IMR-90 (cell line): ENCODE results near the gene EPB41L2. TPM values are rescaled to one million over a fixed set of nuclear protein-coding genes. Genes with fewer than 3 reads are reported as not detected.

ENCODE experiments used
- ATAC-seq: fragments of 200-7000 bp; cut with Tn5 transposase; 2 replicates; pipeline ENCODE4 v1.9.1; 2020; ENCODE audit warnings: low read depth, mild to moderate bottlenecking, moderate library complexity
- BruUV-seq: library from RNA; stranded (reverse); fragments of 400-500 nt; replicated peaks from 2 replicates; lab custom pipeline; 2021; lab: Mats Ljungman, UMichigan
- CTCF ChIA-PET: fragments of 300-600 bp; formaldehyde crosslinking; extraction: SDS; loops from one replicate; lab custom pipeline; 2021; ENCODE audit warnings: antibody characterized with exemption; lab: Yijun Ruan, JAX
- POLR2A ChIA-PET: fragments of 300-600 bp; sonication (Branson Sonifier 250); formaldehyde crosslinking; loops from one replicate; lab custom pipeline; 2022; ENCODE audit warnings: antibody characterized with exemption; ENCODE audit not compliant: unreplicated experiment; lab: Charles Lee
- DNase-seq: peaks from one replicate; pipeline ENCODE4 v3.0.0; 2013
- H2AFZ ChIP-seq: replicated peaks from 2 replicates; pipeline ENCODE3; 2013; ENCODE audit warnings: low read length, mild to moderate bottlenecking; ENCODE audit not compliant: poor library complexity
- H2AK5ac ChIP-seq: 2 replicates; pipeline ENCODE4 v1.6.1; 2013; ENCODE audit warnings: low read depth, low read length, inconsistent platforms
- H2AK9ac ChIP-seq: replicated peaks from 2 replicates; pipeline ENCODE3; 2013; ENCODE audit warnings: mild to moderate bottlenecking, low read depth, low read length, moderate library complexity; ENCODE audit not compliant: poor library complexity
- H2BK120ac ChIP-seq: 2 replicates; pipeline ENCODE4 v1.6.1; 2013; ENCODE audit warnings: low read depth, low read length, inconsistent platforms
- H2BK15ac ChIP-seq: 3 replicates; pipeline ENCODE4 v1.6.1; 2013; ENCODE audit warnings: low read depth, low read length, inconsistent platforms
- H2BK20ac ChIP-seq: 2 replicates; pipeline ENCODE4 v1.6.1; 2013; ENCODE audit warnings: low read depth, mild to moderate bottlenecking, inconsistent platforms, low read length, moderate library complexity
- H2BK5ac ChIP-seq: 2 replicates; pipeline ENCODE4 v1.6.1; 2013; ENCODE audit warnings: mild to moderate bottlenecking, low read depth, low read length, inconsistent platforms; ENCODE audit not compliant: poor library complexity, severe bottlenecking
- H3K14ac ChIP-seq: replicated peaks from 2 replicates; pipeline ENCODE4 v1.6.1; 2013; ENCODE audit warnings: low read depth, low read length, inconsistent platforms
- H3K18ac ChIP-seq: 2 replicates; pipeline ENCODE4 v1.6.1; 2013; ENCODE audit warnings: low read depth, low read length, control low read depth
- H3K23ac ChIP-seq: 2 replicates; pipeline ENCODE4 v1.6.1; 2013; ENCODE audit warnings: low read depth, low read length, inconsistent platforms
- H3K27ac ChIP-seq: 2 replicates; pipeline ENCODE4 v1.5.1; 2013; ENCODE audit warnings: mild to moderate bottlenecking, control low read depth, low read length; ENCODE audit not compliant: insufficient read depth
- H3K27me3 ChIP-seq: 2 replicates; pipeline ENCODE4 v1.6.1; 2013; ENCODE audit warnings: low read length; ENCODE audit not compliant: control insufficient read depth, insufficient read depth
- H3K36me3 ChIP-seq: 2 replicates; pipeline ENCODE4 v1.6.1; 2013; ENCODE audit warnings: low read length, mixed read lengths; ENCODE audit not compliant: control insufficient read depth, insufficient read depth
- H3K4ac ChIP-seq: 2 replicates; pipeline ENCODE4 v1.6.1; 2013; ENCODE audit warnings: low read depth, low read length, inconsistent platforms
- H3K4me1 ChIP-seq: 2 replicates; pipeline ENCODE4 v1.6.1; 2013; ENCODE audit warnings: low read length, mixed read lengths; ENCODE audit not compliant: control insufficient read depth, insufficient read depth
- H3K4me2 ChIP-seq: 2 replicates; pipeline ENCODE4 v1.6.1; 2013; ENCODE audit warnings: low read depth, mild to moderate bottlenecking, control low read depth, low read length, moderate library complexity
- H3K4me3 ChIP-seq: 2 replicates; pipeline ENCODE4 v1.5.1; 2013; ENCODE audit warnings: low read depth, mild to moderate bottlenecking, control low read depth, low read length, moderate library complexity; ENCODE audit not compliant: insufficient read depth
- H3K56ac ChIP-seq: 2 replicates; pipeline ENCODE4 v1.6.1; 2013; ENCODE audit warnings: low read length, inconsistent platforms; ENCODE audit not compliant: insufficient read depth; ENCODE audit errors: extremely low read depth
- H3K79me1 ChIP-seq, 2 experiments: 2 replicates each; pipeline ENCODE4 v1.6.1; 2013; ENCODE audit warnings: low read length in 2 of 2, inconsistent platforms in 1 of 2, low read depth in 1 of 2
- H3K9ac ChIP-seq: 2 replicates; pipeline ENCODE4 v1.6.1; 2013; ENCODE audit warnings: low read depth, low read length, control low read depth
- H3K9me1 ChIP-seq: 2 replicates; pipeline ENCODE4 v1.6.1; 2013; ENCODE audit warnings: low read length, inconsistent platforms; ENCODE audit not compliant: insufficient read depth
- H3K9me3 ChIP-seq: 2 replicates; pipeline ENCODE4 v1.6.1; 2013; ENCODE audit warnings: low read length; ENCODE audit not compliant: control insufficient read depth, insufficient read depth
- H4K20me1 ChIP-seq: 2 replicates; pipeline ENCODE4 v1.6.1; 2013; ENCODE audit warnings: low read length, inconsistent platforms; ENCODE audit not compliant: insufficient read depth
- H4K5ac ChIP-seq: 2 replicates; pipeline ENCODE4 v1.6.1; 2013; ENCODE audit warnings: mild to moderate bottlenecking, low read depth, low read length, control low read depth
- H4K8ac ChIP-seq, 2 experiments: 2 replicates each; pipeline ENCODE4 v1.6.1; 2013; ENCODE audit warnings: low read depth in 2 of 2, low read length in 2 of 2, control low read depth in 1 of 2, inconsistent platforms in 1 of 2
- H4K91ac ChIP-seq: 2 replicates; pipeline ENCODE4 v1.6.1; 2013; ENCODE audit warnings: low read depth, low read length, inconsistent platforms; ENCODE audit not compliant: insufficient read depth
- MAFK ChIP-seq: IDR thresholded peaks from 2 replicates; pipeline ENCODE4 v1.6.1; 2012; ENCODE audit warnings: low read depth, low read length, improper control_type of control experiment
- RCOR1 ChIP-seq: IDR thresholded peaks from 2 replicates; pipeline ENCODE4 v1.6.1; 2012; ENCODE audit warnings: mild to moderate bottlenecking, low read length, improper control_type of control experiment; ENCODE audit not compliant: insufficient replicate concordance
- WGBS, 2 experiments: methylation state at CpG; one replicate each; pipeline versions ENCODE4 v1.1.5 to v1.1.7; 2013; ENCODE audit warnings: missing lambda C conversion rate in 2 of 2; ENCODE audit not compliant: insufficient read length in 1 of 2; ENCODE audit errors: extremely low coverage in 2 of 2; 5-methylcytosine and 5-hydroxymethylcytosine counted together
- dilution Hi-C: fragments of 300-500 bp; cut with HindIII; formaldehyde crosslinking; loops from one replicate; pipeline ENCODE4 v1.14.3; 2018; ENCODE audit warnings: low sequenced_read_pairs; ENCODE audit not compliant: unreplicated experiment
- in situ Hi-C: fragments of 300-500 bp; cut with MboI; formaldehyde crosslinking; loops from 3 replicates; pipeline ENCODE4 v1.14.3; 2019; ENCODE audit warnings: low sequenced_read_pairs, inconsistent platforms, mixed read lengths
- intact Hi-C: fragments of 100-400 bp; cut with micrococcal nuclease; formaldehyde crosslinking; loops from 2 replicates; pipeline ENCODE4 v1.10.0; 2022
- polyA plus RNA-seq, 3 experiments: library from polyadenylated mRNA; depleted of rRNA; stranded (reverse); fragments of >200 nt; gene quantifications; 2 replicates each; pipeline ENCODE4 v1.2.3, GENCODE V29; 2012; ENCODE audit warnings: low replicate concordance in 1 of 3
- total RNA-seq: library from RNA; depleted of rRNA; stranded (reverse); fragments of >200 nt; gene quantifications from 2 replicates; pipeline ENCODE4 v1.2.3, GENCODE V29; 2012

Gene EPB41L2
- total and polyA plus RNA-seq, 2 of the 4 experiments (the other 2 are of a cell fraction): 85.7 to 99.8 TPM

- CTCF ChIA-PET: interaction anchor here (0.7 kb wide), 1 partner anchor 14 kb away, joined by 3 read pairs; no protein-coding TSS in a partner anchor
- H2AK5ac ChIP-seq: no peak overlapping the region
- in situ Hi-C loops: no loop called here
- H3K4ac ChIP-seq: no peak overlapping the region
- ATAC-seq (no peak), DNase-seq (no peak)
- H4K20me1 ChIP-seq: peaks cover 55% of the 10 kb centered on the region; the same call in 1 of the 2 replicates
- H3K14ac ChIP-seq: no peak overlapping the region
- 0 out of 2 replicates have a peak overlapping the region, but pooled peaks have one; percentile 14 for H3K4me2 ChIP-seq
- WGBS, 2 experiments: no CpG with 5 or more reads among the region's 2 CpGs
- H2BK20ac ChIP-seq: no peak overlapping the region
- H4K8ac ChIP-seq: no peak overlapping the region
- H3K4me3 ChIP-seq: no peak overlapping the region
- H3K36me3 ChIP-seq: no peaks in the 10 kb centered on the region
- no TSS peak for BruUV-seq
- H2BK120ac ChIP-seq: no peak overlapping the region
- H3K9ac ChIP-seq: no peak overlapping the region
- peaks cover 57 to 83% of the 10 kb centered on the region in 2 experiments for H3K79me1 ChIP-seq
- H2AFZ ChIP-seq: no peak overlapping the region
- no peaks in the 10 kb centered on the region for H3K27me3 ChIP-seq
- H2BK5ac ChIP-seq: no peak overlapping the region
- no peak overlapping the region for H4K91ac ChIP-seq
- no peak overlapping the region for H2BK15ac ChIP-seq
- H3K9me3 ChIP-seq: no peaks in the 10 kb centered on the region
- no peak overlapping the region for H2AK9ac ChIP-seq
- peak overlapping the region; percentile 50; the same call in 1 of the 2 replicates for H4K5ac ChIP-seq
- H3K23ac ChIP-seq: no peak overlapping the region
- peak overlapping the region; percentile 29 for H3K18ac ChIP-seq
- intact Hi-C loops: no loop called here
- H3K4me1 ChIP-seq: peaks cover 26% of the 10 kb centered on the region
- no peak overlapping the region; the same call in 1 of the 2 replicates for H3K27ac ChIP-seq
- peaks cover 15% of the 10 kb centered on the region for H3K9me1 ChIP-seq
- dilution Hi-C loops: no loop called here
- POLR2A ChIA-PET: no interaction called here
- H3K56ac ChIP-seq: no peak overlapping the region
- TF ChIP-seq RCOR1 (no peak), MAFK (no peak)
Observed at GRCh38 chr6:130962966-130963365, 100.1 kb downstream of the EPB41L2 start.
